Common myeloid progenitor, CD34-positive (primary cell): Measurements from ENCODE around the gene MEF2D.
A peak's percentile ranks its signal among the peaks of the same experiment; 100 is the strongest.

Experiments
- CTCF ChIA-PET: fragments of 350-600 bp; sonication (Branson Sonifier 250); formaldehyde crosslinking; loops from one replicate; lab custom pipeline; 2021; ENCODE audit warnings: antibody characterized with exemption; lab: Charles Lee
- POLR2A ChIA-PET: fragments of 350-600 bp; sonication (Branson Sonifier 250); formaldehyde crosslinking; loops from one replicate; lab custom pipeline; 2021; ENCODE audit warnings: antibody characterized with exemption; lab: Charles Lee
- DNase-seq, 3 donors: peaks; one replicate each; pipeline versions ENCODE4 v3.0.0 to v3.0.0-alpha.2; 2013
- H3K27ac ChIP-seq, 2 experiments: 1 replicate in 1 of 2; 2 replicates in 1 of 2; pipeline ENCODE4 v1.7.0; 2013; ENCODE audit warnings: inconsistent platforms in 2 of 2, low read length in 2 of 2, mild to moderate bottlenecking in 2 of 2, low read depth in 1 of 2, moderate library complexity in 1 of 2; ENCODE audit not compliant: severe bottlenecking in 2 of 2, insufficient read depth in 1 of 2, poor library complexity in 1 of 2
- H3K27me3 ChIP-seq, 5 experiments: replicated peaks in 2 of 5; 1 replicate in 3 of 5; 2 replicates in 2 of 5; pipeline versions ENCODE4 v1.6.1 to v1.7.0; 2013; ENCODE audit warnings: low read length in 4 of 5, mild to moderate bottlenecking in 2 of 5, moderate library complexity in 2 of 5, inconsistent platforms in 1 of 5; ENCODE audit not compliant: insufficient read depth in 5 of 5, control insufficient read depth in 4 of 5
- H3K36me3 ChIP-seq, 4 experiments: 1 replicate in 2 of 4; 2 replicates in 2 of 4; pipeline versions ENCODE4 v1.6.1 to v1.7.0; 2013; ENCODE audit warnings: low read length in 3 of 4, control low read depth in 1 of 4, mild to moderate bottlenecking in 1 of 4; ENCODE audit not compliant: control insufficient read depth in 4 of 4, insufficient read depth in 4 of 4
- H3K4me1 ChIP-seq, 4 experiments: 1 replicate in 3 of 4; 2 replicates in 1 of 4; pipeline versions ENCODE4 v1.6.1 to v1.7.1; 2013; ENCODE audit warnings: low read length in 3 of 4, mild to moderate bottlenecking in 3 of 4, control low read depth in 1 of 4, inconsistent platforms in 1 of 4, moderate library complexity in 1 of 4; ENCODE audit not compliant: control insufficient read depth in 4 of 4, insufficient read depth in 4 of 4; ENCODE audit errors: control extremely low read depth in 1 of 4
- H3K4me3 ChIP-seq, 7 experiments: 1 replicate in 4 of 7; 2 replicates in 3 of 7; pipeline versions ENCODE4 v1.5.1 to v1.7.0; 2013; ENCODE audit warnings: mild to moderate bottlenecking in 7 of 7, low read length in 6 of 7, moderate library complexity in 6 of 7, inconsistent platforms in 2 of 7, low read depth in 2 of 7, control low read depth in 1 of 7; ENCODE audit not compliant: insufficient read depth in 4 of 7, control insufficient read depth in 1 of 7; ENCODE audit errors: extremely low read depth in 1 of 7
- H3K9me3 ChIP-seq, 5 experiments: 1 replicate in 4 of 5; 2 replicates in 1 of 5; pipeline versions ENCODE4 v1.6.1 to v1.7.1; 2013; ENCODE audit warnings: low read length in 4 of 5, mild to moderate bottlenecking in 2 of 5, inconsistent platforms in 1 of 5, low read depth in 1 of 5, moderate library complexity in 1 of 5; ENCODE audit not compliant: control insufficient read depth in 4 of 5, insufficient read depth in 2 of 5; ENCODE audit errors: control extremely low read depth in 1 of 5
- WGBS: methylation state at CpG from one replicate; pipeline ENCODE4 v1.1.5; 2013; ENCODE audit not compliant: insufficient coverage; 5-methylcytosine and 5-hydroxymethylcytosine counted together

MEF2D gene

DNA sequence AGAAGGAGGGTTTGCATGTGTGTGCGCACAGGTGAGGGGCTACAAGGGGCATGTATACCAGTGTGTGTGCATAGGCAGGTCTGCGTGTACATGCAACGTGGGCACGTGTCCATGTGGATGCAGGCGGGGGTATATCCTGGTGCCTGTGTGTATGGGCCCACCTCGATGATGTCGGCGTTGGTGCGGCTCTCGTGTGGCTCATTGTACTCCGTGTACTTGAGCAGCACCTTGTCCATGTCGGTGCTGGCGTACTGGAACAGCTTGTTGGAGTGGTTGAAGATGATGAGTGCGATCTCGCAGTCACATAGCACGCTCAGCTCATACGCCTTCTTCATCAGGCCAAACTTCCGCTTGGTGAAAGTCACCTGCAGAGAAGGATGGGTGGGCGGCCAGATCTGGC is 18.3 kb downstream of the MEF2D start:
- Histone ChIP-seq H3K4me3 (no peak overlapping the region), H3K27me3 (no peaks in the 10 kb centered on the region), H3K27ac (no peak overlapping the region), H3K36me3 (peaks cover 33 to 72% (median 54%) of the 10 kb centered on the region in 4 experiments), H3K9me3 (no peaks in the 10 kb centered on the region), H3K4me1 (peaks cover 2 to 21% (median 11%) of the 10 kb centered on the region in 4 experiments)
- 98% methylated on average over 11 of the region's 19 CpGs for WGBS
- ChIA-PET POLR2A (no interaction called here), CTCF (interaction anchor here (1.1 to 6.3 kb wide), 8 partner anchors 18 to 124 kb away, joined by 3 to 104 read pairs (median 6); partner anchors contain the start of gene MEF2D)
- no peak for DNase-seq

GRCh38 chr1:156481527-156481926 is 19.0 kb downstream of the MEF2D start:
- Histone ChIP-seq H3K9me3 (no peaks in the 10 kb centered on the region), H3K4me1 (peaks cover 1 to 18% (median 10%) of the 10 kb centered on the region in 4 experiments), H3K36me3 (peaks cover 37 to 78% (median 61%) of the 10 kb centered on the region in 4 experiments), H3K4me3 (no peak overlapping the region), H3K27ac (no peak overlapping the region), H3K27me3 (no peaks in the 10 kb centered on the region)
- ChIA-PET CTCF (interaction anchor here (0.7 to 6.3 kb wide), 18 partner anchors 9 to 127 kb away, joined by 3 to 104 read pairs (median 6); partner anchors contain the start of genes GPATCH4 and MEF2D), POLR2A (interaction anchor here (0.9 kb wide), 1 partner anchor 21 kb away, joined by 3 read pairs; no protein-coding TSS in a partner anchor)
- no peak for DNase-seq
- WGBS: 97% methylated on average over 5 of the region's 5 CpGs

DNA sequence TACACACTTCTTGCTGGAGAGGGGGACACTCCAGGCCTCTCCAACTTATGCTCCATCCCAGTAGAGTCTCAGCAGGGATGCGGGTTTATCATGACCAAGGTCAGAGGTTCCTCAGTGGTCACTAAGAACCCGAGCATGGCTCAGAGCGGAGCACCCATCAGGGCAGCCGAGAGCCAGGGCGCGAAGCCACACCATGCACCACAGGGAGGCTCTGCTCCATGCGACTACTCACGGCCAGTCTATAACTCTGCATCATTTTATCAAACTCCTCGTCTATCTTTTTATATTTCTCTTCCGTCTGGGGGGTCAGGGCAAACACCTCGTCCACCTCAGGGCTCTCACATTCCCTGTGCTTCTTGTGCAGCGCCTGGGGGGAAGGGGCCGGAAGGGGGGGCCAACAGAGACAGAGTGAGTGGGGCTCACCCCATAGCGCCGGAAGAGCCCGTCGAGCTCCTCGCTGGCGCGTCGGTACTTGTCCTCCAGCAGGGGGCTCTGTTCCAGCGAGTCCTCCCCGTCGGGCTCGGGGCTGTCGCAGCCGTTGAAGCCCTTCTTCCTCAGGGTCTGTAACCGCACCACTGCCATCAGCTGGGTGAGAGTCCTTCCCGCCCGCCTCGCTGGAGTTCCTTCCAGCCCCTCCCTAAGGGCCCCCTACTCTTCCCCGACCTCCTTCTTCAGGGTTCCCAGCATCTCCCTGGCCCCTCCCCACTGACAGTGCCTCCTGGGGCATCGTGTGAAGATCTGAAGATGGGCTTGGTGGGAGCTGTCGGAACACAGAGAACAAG is 20.0 kb downstream of the MEF2D start:
- Histone ChIP-seq H3K9me3 (no peaks in the 10 kb centered on the region), H3K4me1 (peaks cover 0 to 18% (median 10%) of the 10 kb centered on the region in 4 experiments), H3K4me3 (no peak overlapping the region), H3K27me3 (no peaks in the 10 kb centered on the region), H3K27ac (no peak overlapping the region), H3K36me3 (peaks cover 39 to 81% (median 65%) of the 10 kb centered on the region in 4 experiments)
- ChIA-PET CTCF (interaction anchor here (0.6 to 6.3 kb wide), 26 partner anchors 10 to 128 kb away, joined by 3 to 104 read pairs (median 6); partner anchors contain the start of genes GPATCH4 and MEF2D), POLR2A (interaction anchor here (0.5 to 1.1 kb wide), 6 partner anchors 19 to 121 kb away, joined by 3 to 6 read pairs (median 4); partner anchors contain the start of genes GPATCH4 and MEF2D)
- WGBS: 32% methylated on average over 29 of the region's 34 CpGs
- peak; percentile 69 to 83 (median 82) for DNase-seq

- 46% methylated on average over 4 of the region's 4 CpGs for WGBS
- no peaks in the 10 kb centered on the region for H3K27me3 ChIP-seq
- no peaks in the 10 kb centered on the region for H3K9me3 ChIP-seq
- no peak overlapping the region for H3K27ac ChIP-seq
- ChIA-PET POLR2A (interaction anchor here (1.1 kb wide), 2 partner anchors 19 to 21 kb away, joined by 5 to 6 read pairs; partner anchors contain the start of gene MEF2D), CTCF (interaction anchor here (0.7 to 6.3 kb wide), 21 partner anchors 9 to 125 kb away, joined by 3 to 104 read pairs (median 6); partner anchors contain the start of genes GPATCH4 and MEF2D)
- peak in 1 of 3 donors; percentile 25 for DNase-seq
- no peak overlapping the region for H3K4me3 ChIP-seq
- peaks cover 0 to 18% (median 10%) of the 10 kb centered on the region in 4 experiments for H3K4me1 ChIP-seq
- H3K36me3 ChIP-seq: peaks cover 44 to 85% (median 68%) of the 10 kb centered on the region in 4 experiments
Measured at GRCh38 chr1:156480016-156480370, 20.6 kb downstream of the MEF2D start.

- peaks cover 46 to 91% (median 71%) of the 10 kb centered on the region in 4 experiments for H3K36me3 ChIP-seq
- H3K4me3 ChIP-seq: no peak overlapping the region
- DNase-seq: no peak
- ChIA-PET CTCF (interaction anchor here (0.7 to 6.3 kb wide), 11 partner anchors 10 to 102 kb away, joined by 3 to 104 read pairs (median 4); partner anchors contain the start of gene MEF2D), POLR2A (no interaction called here)
- H3K27ac ChIP-seq: no peak overlapping the region
- peaks cover 0 to 18% (median 10%) of the 10 kb centered on the region in 4 experiments for H3K4me1 ChIP-seq
- no peaks in the 10 kb centered on the region for H3K27me3 ChIP-seq
- WGBS: 100% methylated on average over 10 of the region's 15 CpGs
- H3K9me3 ChIP-seq: no peaks in the 10 kb centered on the region
Measured at GRCh38 chr1:156479093-156480015, 21.2 kb downstream of the MEF2D start.

GRCh38 chr1:156478250-156478627 is 22.3 kb downstream of the MEF2D start:
- WGBS: 97% methylated on average over 6 of the region's 8 CpGs
- Histone ChIP-seq H3K27me3 (no peaks in the 10 kb centered on the region), H3K9me3 (no peaks in the 10 kb centered on the region), H3K27ac (no peak overlapping the region), H3K4me3 (no peak overlapping the region), H3K36me3 (peaks cover 44 to 97% (median 74%) of the 10 kb centered on the region in 4 experiments), H3K4me1 (peaks cover 0 to 18% (median 10%) of the 10 kb centered on the region in 4 experiments)
- POLR2A ChIA-PET: interaction anchor here (1.3 kb wide), 1 partner anchor 12 kb away, joined by 5 read pairs; no protein-coding TSS in a partner anchor
- CTCF ChIA-PET: interaction anchor here (0.9 to 6.3 kb wide), 4 partner anchors 9 to 22 kb away, joined by 3 to 104 read pairs (median 4); partner anchors contain the start of gene MEF2D
- DNase-seq: no peak
